ENCODE measurements around the gene VWF. TPM values are rescaled to one million over a fixed set of nuclear protein-coding genes. Genes with fewer than 3 reads are reported as not detected.

VWF gene
- total and polyA plus RNA-seq, 2 experiments from 2014 or later = 0.42 to 0.56 TPM

- TF ChIP-seq REST (IDR thresholded peaks at IDR 0.05; ENCODE audit: unreplicated experiment) (no peak), ETS1 (IDR thresholded peaks at IDR 0.05) (no peak), ZNF331 (CRISPR knock-in tag; IDR thresholded peaks at IDR 0.05; ENCODE audit: low read depth) (no peak), CTCF (conservative IDR thresholded peaks at IDR 0.05; ENCODE audit: low read depth in 2 of 2) (no peak), NANOG (IDR thresholded peaks at IDR 0.05; ENCODE audit: borderline replicate concordance) (no peak)
These were observed 10.0 kb downstream of the VWF start (continued) for GRCh38 chr12:6114476-6114870.

- ATAC-seq (no peak), DNase-seq (ENCODE audit: low spot score) (no peak)
- Mint-ChIP-seq H3K27ac (no peak overlapping the region), H3K9me3 (no peaks in the 10 kb centered on the region; the same call in 2 of the 3 replicates), H3K27me3 (ENCODE audit: insufficient read depth, low read depth, poor library complexity) (peaks cover 6% of the 10 kb centered on the region), H3K36me3 (ENCODE audit: low read depth) (no peaks in the 10 kb centered on the region), H3K4me3 (no peak overlapping the region), H3K4me1 (peaks cover 5% of the 10 kb centered on the region)
- no peaks in the 10 kb centered on the region for H3K27me3 ChIP-seq (ENCODE audit: insufficient read depth)
- H4K20me1 ChIP-seq (replicated peaks; ENCODE audit: insufficient read depth) = no peaks in the 10 kb centered on the region
- no peaks in the 10 kb centered on the region for H3F3A ChIP-seq (replicated peaks; ENCODE audit: low read depth)
- H2AFZ ChIP-seq = peak overlapping the region; percentile 28; the same call in 1 of the 2 replicates
- H3K9me2 ChIP-seq (ENCODE audit: insufficient read depth) = peaks cover 8% of the 10 kb centered on the region; the same call in 1 of the 2 replicates
- H3K79me2 ChIP-seq (replicated peaks; ENCODE audit: insufficient read depth) = no peaks in the 10 kb centered on the region
- H3K4me3 ChIP-seq = no peak overlapping the region
- no peak overlapping the region for H3K27ac ChIP-seq (ENCODE audit: low read depth)
- no peaks in the 10 kb centered on the region for H3K36me3 ChIP-seq (ENCODE audit: insufficient read depth)
- H3K4me2 ChIP-seq = no peak overlapping the region
- no peaks in the 10 kb centered on the region for H3K4me1 ChIP-seq (ENCODE audit: insufficient read depth)
- no peak for TF ChIP-seq CREB1 (CRISPR knock-in tag; IDR thresholded peaks at IDR 0.05; ENCODE audit: low read depth)
- no peak for TF ChIP-seq STAT1 (IDR thresholded peaks at IDR 0.05; ENCODE audit: unreplicated experiment)
- no peak for TF ChIP-seq EZH2 (IDR thresholded peaks at IDR 0.05; ENCODE audit: low read depth, unreplicated experiment)
- TF ChIP-seq CTCF (conservative IDR thresholded peaks at IDR 0.05; ENCODE audit: low read depth in 2 of 2) = no peak
These were observed 10.6 kb downstream of the VWF start for GRCh38 chr12:6113691-6114475.
